Measurements from ENCODE around the gene SPX.

GRCh38 chr12:21485998-21486397, 40.1 kb upstream of the SPX start:
- no peak for TF ChIP-seq CTCF (IDR thresholded peaks at IDR 0.05)
- no peak for TF ChIP-seq EP300 (IDR thresholded peaks at IDR 0.05)
- TF ChIP-seq POLR2A (IDR thresholded peaks at IDR 0.05; ENCODE audit: low read depth), result no peak
